Muscle of arm (tissue), 12 donors: ENCODE results near the gene CASR. TPM values are rescaled to one million over a fixed set of nuclear protein-coding genes. Genes with fewer than 3 reads are reported as not detected.

Experiments
- DNase-seq: peaks from one replicate; pipeline ENCODE4 v3.0.0-alpha.2; 2013
- polyA plus RNA-seq, 12 donors: library from polyadenylated mRNA; unstranded; fragments of 120-200 nt; gene quantifications; one replicate each; pipeline ENCODE4 v1.2.1, GENCODE V29; 2013; ENCODE audit not compliant: insufficient read length in 12 of 12

Gene CASR
- polyA plus RNA-seq, 12 donors: 0.01 to 0.29 (median 0.04) TPM; not detected in 7

- DNase-seq: no peak
Observed at GRCh38 chr3:122305818-122306621, 122.6 kb downstream of the CASR start.

GRCh38 chr3:122306622-122306953 is 123.1 kb downstream of the CASR start:
- no peak for DNase-seq

GRCh38 chr3:122307094-122307687 is 123.7 kb downstream of the CASR start:
- DNase-seq: no peak

GRCh38 chr3:122307976-122308375 is 124.5 kb downstream of the CASR start:
- DNase-seq: no peak

DNA sequence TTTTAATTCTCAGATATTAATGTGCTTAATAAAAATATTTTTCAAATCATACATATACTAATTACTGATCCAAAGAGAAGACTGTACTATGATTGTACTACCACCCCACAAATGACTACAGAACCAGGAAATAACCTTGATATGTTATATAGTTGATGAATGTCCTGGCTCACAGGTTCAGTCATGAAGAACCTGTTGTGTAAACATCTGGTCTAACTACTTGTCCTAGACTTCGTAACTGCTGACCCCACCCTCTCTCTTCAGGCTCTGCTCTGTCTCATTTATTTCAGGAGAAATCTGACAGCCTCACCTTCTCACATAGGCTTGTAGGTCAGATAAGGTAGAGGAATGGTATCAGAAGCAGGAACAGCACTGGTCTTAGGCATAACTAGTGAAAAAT is 126.9 kb downstream of the CASR start:
- DNase-seq: no peak

DNA sequence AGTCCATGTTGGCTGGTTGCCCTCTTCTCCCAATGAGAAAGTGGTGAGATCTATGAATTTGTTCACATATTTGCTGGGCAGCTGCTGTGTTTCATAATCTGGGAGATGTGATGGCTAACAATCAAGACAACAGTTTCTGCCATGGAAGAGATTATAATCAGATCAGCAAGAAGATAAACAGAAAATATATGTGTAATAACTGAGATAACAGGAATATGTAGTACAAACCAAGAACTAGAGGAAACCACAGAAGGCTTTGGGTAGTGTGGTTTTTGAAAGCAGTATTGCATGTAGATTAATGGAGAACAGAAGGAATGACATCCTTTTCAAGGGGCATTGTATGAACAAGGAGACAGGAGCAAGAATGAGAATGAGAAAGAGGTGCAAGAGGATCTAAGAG is 129.4 kb downstream of the CASR start:
- no peak for DNase-seq

DNA sequence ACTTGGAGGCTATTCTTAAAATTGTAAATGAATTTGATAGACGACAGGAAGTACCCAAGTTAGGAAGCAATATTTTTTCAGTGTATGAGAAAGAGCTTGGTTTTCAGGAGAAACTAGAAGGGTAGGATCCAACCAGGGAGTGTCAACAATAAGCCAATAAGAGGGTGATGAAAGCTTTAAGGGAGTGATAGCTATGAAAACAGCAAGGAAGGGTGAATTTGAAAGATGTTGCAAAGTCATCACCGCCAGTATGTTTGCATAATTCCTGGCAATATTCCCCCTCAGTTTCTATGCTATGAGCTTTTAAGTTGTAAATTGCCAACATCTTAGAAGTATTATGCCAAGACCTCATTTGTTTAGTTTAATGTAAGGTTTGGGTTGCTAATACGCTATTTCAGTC is 129.8 kb downstream of the CASR start:
- no peak for DNase-seq

DNA sequence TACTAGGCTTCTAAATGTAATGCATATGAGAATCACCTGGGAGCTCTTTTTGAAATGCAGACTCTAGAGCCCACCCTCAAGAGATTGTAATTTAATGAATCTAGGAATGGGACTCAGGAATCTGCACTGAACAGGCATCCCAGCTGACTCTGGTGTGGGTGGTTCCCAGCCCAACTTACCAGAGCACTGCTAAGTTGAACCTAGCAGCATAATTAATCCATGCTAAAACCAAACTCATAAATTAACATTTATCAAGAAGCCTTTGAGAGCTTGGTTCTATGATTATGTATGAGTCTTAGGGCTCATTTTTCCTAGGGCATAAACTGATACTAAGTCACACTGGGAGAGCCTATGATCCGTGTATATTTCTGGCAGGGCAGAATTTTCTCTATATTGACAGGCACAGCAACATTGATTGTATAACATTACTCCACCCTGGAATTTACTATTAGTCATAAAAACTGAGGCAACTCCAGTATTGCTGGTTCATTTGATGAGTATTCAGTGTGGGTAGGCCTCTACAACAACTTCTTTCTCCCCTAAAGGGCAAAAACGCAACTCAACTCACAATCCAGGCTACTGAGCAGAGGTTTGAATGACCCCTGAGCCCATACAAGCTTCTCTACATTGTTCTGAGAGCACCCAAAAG is 130.9 kb downstream of the CASR start:
- DNase-seq: no peak

GRCh38 chr3:122315619-122316018 is 132.2 kb downstream of the CASR start:
- no peak for DNase-seq

GRCh38 chr3:122316368-122316767 is 132.9 kb downstream of the CASR start:
- DNase-seq: no peak

DNA sequence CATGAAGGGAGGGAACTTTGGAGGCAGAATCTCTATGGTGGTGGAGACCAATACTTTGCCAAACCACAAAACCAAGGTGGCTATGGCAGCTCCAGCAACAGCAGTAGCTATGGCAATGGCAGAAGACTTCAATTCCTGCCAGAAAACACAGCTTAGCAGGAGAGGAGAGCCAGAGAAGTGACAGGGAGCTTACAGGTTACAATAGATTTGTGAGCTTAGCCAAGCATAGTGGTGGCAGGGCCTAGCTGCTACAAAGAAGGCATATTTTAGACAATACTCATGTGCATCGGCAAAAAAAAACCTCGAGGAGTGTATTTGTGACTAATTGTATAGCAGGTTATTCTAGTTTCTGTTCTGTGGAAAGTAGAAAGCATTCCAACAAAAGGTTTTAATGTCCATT is 135.2 kb downstream of the CASR start:
- no peak for DNase-seq

- DNase-seq: no peak
Observed at GRCh38 chr3:122322095-122323075, 138.9 kb downstream of the CASR start.

DNA sequence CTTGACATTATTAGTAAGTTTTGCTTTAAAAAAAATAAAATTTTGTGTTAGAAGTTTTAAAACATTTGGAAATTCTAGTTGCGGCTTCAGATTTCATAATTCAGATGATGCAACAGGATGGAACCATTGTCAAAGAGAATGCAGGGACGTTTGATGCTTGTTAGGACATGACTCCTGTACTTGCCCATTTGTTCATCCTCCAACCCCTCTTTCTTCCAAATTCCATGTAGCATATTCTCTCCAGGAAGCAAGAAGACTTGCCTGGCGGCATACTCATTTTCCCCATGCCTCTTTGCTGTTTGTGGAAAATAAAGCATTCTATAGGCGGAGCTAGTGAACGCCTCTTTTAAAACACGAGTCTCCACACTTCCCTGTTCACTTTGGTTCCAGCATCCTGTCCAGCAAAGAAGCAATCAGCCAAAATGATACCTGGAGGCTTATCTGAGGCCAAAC is 141.4 kb downstream of the CASR start, which contains the start of gene CSTA:
Gene CSTA (plus strand): TSS at position 378 of the 453 bp plus-strand sequence. CDS start 45 bp downstream, at position 423.
- no peak for DNase-seq

- DNase-seq: no peak
Observed at GRCh38 chr3:122325769-122326168, 142.3 kb downstream of the CASR start.

GRCh38 chr3:122331886-122332285 is 148.4 kb downstream of the CASR start:
- no peak for DNase-seq

DNA sequence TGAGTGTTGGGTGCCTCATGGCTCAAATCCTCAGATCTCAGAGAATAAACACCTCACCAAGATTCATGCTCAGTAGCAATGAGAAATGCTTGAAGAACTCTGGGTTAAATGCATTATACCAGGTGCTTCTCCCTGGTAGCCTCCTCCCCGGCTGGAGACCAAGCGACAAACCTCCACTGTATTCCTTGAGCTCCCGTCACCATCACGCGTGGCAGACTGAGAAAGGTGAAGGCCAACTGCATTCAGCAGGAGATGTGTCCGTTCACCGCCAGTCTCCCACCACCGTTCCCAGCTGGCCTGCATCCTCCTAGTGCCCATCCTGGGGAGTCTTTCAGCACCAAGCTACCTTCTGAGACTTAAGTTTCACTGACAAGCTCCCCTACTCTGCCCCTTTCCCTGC is 149.1 kb downstream of the CASR start:
- DNase-seq: no peak

Other genes starting within 250 kb of the CASR start
- gene ILDR1, start 161.4 kb upstream of the CASR start, polyA plus RNA-seq: under 1 TPM in 10 of 12 donors, not detected in 2; 0.17 to 0.82 (median 0.50) TPM
- gene CD86, start 128.3 kb upstream of the CASR start, polyA plus RNA-seq: 1 to 10 TPM in 10 of 12 donors, not detected in 2; 1.7 to 4.8 (median 2.7) TPM
- gene CSTA, start 141.6 kb downstream of the CASR start, polyA plus RNA-seq: 10 to 100 TPM in 1 of 12 donors, 1 to 10 TPM in 2, under 1 TPM in 6, not detected in 3; 0.34 to 21.2 (median 0.48) TPM
- 100 to 1,000 TPM in 1 of 12 donors, 10 to 100 TPM in 11; 24.9 to 744 (median 38.7) TPM for gene MIX23, start 199.6 kb downstream of the CASR start, polyA plus RNA-seq
- gene FAM162A, start 200.5 kb downstream of the CASR start, polyA plus RNA-seq: 10 to 100 TPM in 11 of 12 donors, not detected in 1; 33.4 to 43.4 (median 37.8) TPM
- 1 to 10 TPM in 11 of 12 donors, not detected in 1; 4.8 to 8.0 (median 5.8) TPM for gene WDR5B, start 232.4 kb downstream of the CASR start, polyA plus RNA-seq